ENCODE results near the gene ITGA8.
"Not testable (repeated sequence)": the region's sequence is repeated elsewhere in the genome, so short reads cannot be mapped to it uniquely, and the experiment has no call there.

Gene ITGA8

DNA sequence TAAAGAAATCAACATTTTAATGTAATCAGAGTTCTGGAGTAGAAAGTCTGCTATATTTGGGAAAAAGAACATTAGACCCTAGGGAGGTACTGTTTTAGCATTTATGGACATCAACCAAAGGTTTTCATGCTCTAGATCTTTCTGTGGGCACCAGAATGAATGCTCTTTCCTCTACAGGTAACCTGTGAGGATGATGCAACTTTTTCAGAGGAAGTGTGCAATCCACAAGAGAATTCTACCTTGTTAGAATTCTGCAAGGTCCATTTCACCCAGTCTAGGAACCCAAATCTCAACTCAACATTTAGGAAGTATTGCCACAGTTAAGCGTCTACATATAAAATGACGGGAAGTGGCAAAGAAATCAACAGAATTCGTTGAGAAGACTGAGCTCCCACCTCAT, 208.8 kb downstream of the ITGA8 start:
- no peak for DNase-seq (ENCODE audit: low read depth in 2 of 3, low spot score in 2 of 3)

DNA sequence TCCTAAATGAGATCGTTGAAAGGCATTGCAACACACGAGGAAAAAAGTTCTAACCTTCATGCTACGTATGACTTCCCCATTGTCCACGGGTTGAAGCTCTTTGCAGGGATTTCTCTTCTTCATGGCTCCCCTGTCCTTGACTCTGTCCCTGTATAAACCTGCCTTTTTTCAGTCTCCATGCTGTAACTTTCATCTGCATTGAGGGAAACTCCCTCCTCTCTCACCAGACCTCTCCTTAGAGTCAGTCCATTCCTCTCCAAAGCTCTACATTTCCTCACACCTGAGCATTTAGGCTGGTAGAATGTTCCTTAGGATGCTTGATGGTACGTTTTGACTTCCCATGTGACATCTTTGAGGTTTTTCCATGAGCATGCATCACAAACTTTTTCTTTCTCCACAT, 214.4 kb downstream of the ITGA8 start:
- no peak for DNase-seq (ENCODE audit: low read depth in 2 of 3, low spot score in 2 of 3)

DNA sequence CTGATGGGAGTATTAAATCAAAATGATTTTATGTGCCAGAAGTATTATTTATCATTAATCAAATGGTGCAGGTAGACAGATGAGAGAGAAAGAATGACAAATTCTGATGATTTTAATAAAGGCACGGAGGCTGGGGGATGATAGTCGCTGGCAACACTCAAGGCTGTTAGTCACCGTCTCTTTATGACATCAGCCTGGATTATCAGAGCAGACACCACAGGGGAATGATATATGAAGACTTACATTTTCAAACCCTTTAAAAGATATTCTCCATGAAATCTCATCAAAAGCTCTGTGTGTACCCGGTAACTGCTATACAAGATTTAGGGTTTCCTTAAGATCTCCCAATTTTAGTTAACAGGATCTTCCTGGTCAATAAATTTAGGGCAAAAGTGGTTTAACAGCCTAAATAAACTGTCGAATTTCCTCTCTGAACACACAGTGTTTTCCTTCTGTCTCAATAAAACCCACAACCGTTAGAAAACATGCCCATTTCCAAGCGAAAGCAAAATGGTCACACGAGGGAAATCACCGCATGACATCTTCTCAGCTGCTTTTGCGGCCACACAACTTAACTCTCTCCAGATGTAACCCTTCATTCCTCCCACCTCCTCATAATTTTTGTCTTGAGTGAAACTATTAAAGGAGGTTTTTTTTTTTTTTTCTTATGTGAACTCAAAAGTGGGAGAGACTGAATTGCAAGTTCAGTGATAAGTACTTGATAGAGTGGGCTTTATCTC, 215.5 kb downstream of the ITGA8 start:
- no peak for DNase-seq (ENCODE audit: low read depth in 2 of 3, low spot score in 2 of 3)

- no peak for DNase-seq (ENCODE audit: low read depth in 2 of 3, low spot score in 2 of 3)
These were observed 224.7 kb downstream of the ITGA8 start for GRCh38 chr10:15494850-15495506.

DNA sequence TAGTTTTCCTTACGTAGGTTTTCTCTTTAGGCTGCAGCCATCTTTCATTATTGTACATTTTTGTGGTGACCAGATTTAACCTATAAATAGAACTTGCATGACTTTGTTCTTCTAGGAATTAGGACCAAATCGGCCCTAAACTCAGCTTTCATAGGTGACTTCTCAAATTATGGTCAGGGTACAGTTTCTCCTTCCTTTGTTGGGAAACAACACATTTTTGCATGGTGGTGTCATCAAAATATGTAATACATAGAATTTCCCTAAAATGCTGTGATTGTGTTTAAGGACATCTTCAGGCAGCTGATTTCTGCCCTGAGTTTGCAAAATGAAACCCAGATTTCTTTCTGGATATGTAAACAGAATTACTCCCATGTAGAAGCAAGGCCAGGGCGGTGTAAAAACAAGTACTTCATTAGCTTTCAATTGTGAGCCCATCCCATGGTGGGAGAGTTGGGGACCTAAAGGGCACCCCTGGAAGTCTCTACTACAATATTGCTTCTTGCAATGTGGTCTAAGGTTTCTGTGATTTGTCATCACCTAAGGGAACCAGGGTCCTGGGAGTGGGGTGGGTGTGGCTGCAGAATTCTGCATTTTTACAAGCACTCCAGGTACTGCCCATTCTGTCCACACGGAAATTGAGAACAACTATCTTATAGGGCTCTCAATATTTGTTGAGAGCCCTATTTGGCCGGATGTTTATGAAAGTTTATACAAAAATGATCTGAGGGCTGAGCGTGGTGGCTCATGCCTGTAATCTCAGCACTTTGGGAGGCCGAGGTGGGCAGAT, 227.7 kb downstream of the ITGA8 start:
- no peak for DNase-seq (ENCODE audit: low read depth in 2 of 3, low spot score in 2 of 3)

GRCh38 chr10:15489431-15489830, 230.3 kb downstream of the ITGA8 start:
- no peak for DNase-seq (ENCODE audit: low read depth in 2 of 3, low spot score in 2 of 3)

DNA sequence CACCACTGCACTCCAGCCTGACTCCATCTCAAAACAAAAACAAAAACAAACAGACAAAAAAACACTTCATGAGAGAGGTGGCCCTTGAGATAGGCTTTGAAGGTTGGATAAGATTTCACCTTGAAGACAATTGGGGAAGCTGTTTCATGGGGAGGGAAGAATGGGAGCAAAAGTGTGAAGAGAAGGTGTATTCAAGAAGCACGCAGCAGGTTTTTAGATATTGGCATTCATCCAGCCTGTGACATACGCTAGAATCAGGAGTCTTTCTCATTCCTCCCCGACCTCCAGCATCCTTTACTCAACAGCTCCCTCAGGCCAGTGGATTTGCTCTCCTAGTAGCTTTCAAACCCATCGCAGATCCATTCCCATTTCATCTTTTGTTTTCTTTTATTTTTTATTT, 232.3 kb downstream of the ITGA8 start:
- no peak for DNase-seq (ENCODE audit: low read depth in 2 of 3, low spot score in 2 of 3)

- DNase-seq (ENCODE audit: low read depth in 2 of 3, low spot score in 2 of 3): no peak
These were observed 233.3 kb downstream of the ITGA8 start for GRCh38 chr10:15486404-15486803.

DNA sequence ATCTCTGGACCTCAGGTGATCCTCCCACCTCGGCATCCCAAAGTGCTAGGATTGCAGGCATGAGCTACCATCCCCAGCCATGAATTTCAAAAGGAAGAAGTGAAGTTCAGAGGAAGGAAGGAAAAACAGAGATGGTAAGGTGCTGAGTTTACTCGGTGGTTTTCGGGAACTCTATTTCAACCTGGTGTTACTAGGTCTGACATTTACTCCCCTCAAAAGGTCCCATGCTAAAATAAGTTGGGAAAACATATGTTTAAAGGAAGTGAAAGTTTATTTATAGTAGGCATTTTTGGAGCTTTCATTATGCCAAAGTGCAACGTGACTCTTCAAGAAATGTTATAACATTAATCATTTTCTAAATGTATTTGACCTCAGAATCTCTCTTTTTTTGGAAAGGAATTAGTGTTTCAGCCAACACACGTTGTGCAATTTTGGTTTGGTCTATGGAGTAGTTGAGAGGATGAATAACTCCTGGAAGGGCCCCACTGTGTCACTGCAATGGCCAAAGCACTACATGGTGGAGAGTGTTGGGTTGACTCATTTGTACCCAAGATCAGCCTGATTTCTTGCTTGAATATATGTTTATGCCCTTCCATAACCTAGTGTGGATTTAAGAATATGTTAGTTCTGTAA, 233.9 kb downstream of the ITGA8 start:
- DNase-seq (ENCODE audit: low read depth in 2 of 3, low spot score in 2 of 3): no peak

DNA sequence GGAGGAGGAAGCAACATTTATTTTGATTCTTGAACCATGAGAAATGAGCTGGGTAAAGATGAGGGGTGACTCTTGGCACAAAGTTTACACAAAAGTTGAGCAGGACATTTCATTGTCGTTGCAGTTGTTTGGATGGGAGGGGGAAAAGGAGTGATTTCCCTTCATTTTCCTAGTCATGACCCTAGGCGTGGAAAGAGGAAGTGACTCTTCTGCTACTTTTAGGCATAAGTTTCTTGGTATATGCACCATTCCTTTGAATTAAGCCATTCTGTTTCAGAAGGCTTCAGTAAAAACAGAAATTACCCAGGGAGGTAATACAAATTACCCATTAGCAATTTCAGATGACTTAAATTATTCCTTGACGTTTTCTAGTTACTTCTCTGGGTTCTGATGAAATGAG, 234.7 kb downstream of the ITGA8 start:
- no peak for DNase-seq (ENCODE audit: low read depth in 2 of 3, low spot score in 2 of 3)

DNA sequence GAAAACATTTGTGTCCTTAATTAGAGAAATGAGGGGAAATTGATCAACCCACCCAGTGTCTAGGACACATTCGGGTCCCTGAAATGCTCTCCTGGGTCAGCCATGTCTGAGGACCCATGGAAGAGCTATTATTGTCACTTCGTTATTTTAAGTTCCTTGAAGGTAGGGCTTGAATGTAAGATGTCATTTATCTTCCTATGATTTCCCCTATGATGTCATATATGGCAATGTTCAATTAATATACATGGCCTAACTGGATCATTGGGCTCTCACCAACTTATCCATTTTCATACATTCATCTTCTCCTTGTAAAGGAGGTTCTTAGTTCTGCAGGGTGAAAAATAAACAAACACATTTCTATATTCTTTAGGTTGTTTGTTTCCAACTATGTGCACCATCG, 235.6 kb downstream of the ITGA8 start:
- DNase-seq (ENCODE audit: low read depth in 2 of 3, low spot score in 2 of 3): no peak

DNA sequence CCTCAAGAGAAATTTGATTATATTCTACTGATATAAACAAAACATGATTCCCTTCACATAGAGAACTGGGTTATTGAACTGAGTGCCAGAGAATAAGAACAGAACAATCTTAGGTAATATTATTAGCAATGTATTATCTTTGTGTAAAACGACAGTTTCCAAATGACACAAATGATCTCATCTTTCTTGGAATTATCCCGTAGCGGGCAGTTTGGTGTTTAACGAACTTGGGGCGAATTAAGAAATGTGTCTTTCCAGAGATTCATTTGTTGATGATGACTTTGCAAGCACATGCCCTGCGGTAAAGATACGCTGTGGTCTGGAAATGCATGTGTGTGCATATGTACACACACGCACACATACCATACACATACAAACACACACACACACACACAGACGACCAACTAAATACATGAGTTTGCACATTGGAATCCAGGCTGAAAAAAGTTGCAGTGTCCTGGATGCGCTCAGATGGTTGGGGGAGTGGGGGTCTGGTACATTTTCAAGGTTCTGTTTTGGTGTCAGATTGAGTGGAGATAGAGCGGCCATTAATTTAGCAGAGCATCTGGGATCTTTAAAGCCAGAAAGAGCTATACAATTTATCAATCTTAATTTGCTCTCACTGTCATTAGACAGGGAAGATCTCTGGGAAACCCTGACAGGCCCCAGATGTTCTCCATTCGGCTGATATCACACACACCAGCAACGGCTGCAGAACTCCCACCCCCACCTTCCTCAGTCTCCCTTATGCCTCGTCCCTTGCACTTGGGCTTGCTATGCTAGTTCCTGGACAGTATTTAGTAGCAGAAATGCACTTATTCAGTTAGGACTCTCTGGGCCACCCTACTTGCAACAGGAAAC, 236.3 kb downstream of the ITGA8 start:
- no peak for DNase-seq (ENCODE audit: low read depth in 2 of 3, low spot score in 2 of 3)

GRCh38 chr10:15482156-15482555, 237.6 kb downstream of the ITGA8 start:
- DNase-seq (ENCODE audit: low read depth in 2 of 3, low spot score in 2 of 3): no peak

DNA sequence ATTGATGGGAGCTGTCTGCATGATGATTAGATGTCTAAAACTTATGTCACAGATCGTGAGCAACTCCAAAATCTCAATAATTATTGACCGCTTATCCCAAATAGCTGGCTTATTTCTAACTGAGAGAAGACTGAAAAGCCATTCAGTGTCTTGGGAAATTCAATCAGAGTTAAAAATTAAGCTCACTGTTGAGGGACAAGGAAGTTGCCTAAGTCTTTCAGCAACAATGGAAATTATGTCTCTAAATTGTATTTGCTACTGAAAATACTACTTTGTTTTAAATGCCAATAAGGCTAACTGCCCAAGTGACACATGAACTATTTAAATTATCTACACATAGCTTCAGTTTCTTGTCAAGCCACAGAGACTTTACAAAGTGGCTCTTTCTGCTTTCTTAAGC, 240.8 kb downstream of the ITGA8 start:
- no peak for DNase-seq (ENCODE audit: low read depth in 2 of 3, low spot score in 2 of 3)

DNA sequence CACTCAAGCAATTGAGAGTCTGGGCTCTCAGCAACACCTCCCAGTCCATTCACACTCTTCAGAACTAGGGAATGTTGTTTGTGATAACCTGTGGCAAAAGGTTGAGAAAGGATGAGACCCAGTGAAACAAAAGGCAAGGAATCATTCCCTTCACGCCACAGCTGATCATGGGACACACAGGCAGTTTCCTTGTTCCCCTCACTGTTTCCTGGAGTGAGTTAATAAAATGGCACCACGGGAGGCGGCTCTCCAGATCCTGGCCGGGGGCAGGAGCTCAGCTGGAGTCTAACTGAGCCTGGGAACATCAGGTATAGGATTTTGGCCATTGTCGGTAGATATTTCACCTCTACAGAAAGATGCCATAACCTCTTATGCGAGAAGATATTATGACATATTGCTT, 241.3 kb downstream of the ITGA8 start:
- DNase-seq (ENCODE audit: low read depth in 2 of 3, low spot score in 2 of 3): no peak

- no peak for DNase-seq (ENCODE audit: low read depth in 2 of 3, low spot score in 2 of 3)
These were observed 243.4 kb downstream of the ITGA8 start for GRCh38 chr10:15476337-15476736.

GRCh38 chr10:15475439-15475838, 244.3 kb downstream of the ITGA8 start:
- DNase-seq (ENCODE audit: low read depth in 2 of 3, low spot score in 2 of 3): not testable (repeated sequence)

DNA sequence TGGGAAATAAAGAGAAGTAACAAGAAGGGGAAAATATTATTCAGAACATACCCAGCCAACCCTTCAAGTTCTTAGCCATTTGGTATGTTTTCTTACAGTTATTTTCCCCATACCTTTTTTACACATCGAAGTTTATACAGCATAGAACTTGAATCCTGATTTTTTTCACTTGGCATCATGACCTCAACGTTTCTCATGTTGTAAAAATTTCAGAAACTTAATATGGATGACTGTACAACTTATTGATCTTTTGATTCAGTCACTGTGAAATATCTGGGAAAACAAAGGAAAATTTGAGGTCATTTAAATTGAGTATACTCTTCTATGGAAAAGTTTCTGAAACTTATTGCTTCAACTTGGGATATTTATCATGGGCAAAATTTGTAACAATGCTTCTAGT, 245.1 kb downstream of the ITGA8 start:
- DNase-seq (ENCODE audit: low read depth in 2 of 3, low spot score in 2 of 3): no peak

GRCh38 chr10:15473396-15473767, 246.3 kb downstream of the ITGA8 start:
- no peak for DNase-seq (ENCODE audit: low read depth in 2 of 3, low spot score in 2 of 3)

- no peak for DNase-seq (ENCODE audit: low read depth in 2 of 3, low spot score in 2 of 3)
These were observed 247.0 kb downstream of the ITGA8 start for GRCh38 chr10:15472431-15473395.
